HG02798 (cell line): Measurements from ENCODE around the gene KLHDC1.
"Not testable (repeated sequence)": the region's sequence is repeated elsewhere in the genome, so short reads cannot be mapped to it uniquely, and the experiment has no call there.

Experiments
- ATAC-seq: cut with Tn5 transposase; IDR thresholded peaks from one replicate; pipeline ENCODE4 v1.9.1; 2021; ENCODE audit warnings: mild to moderate bottlenecking; ENCODE audit not compliant: unreplicated experiment, poor library complexity

KLHDC1 gene

GRCh38 chr14:49692811-49693734 is at the start of gene KLHDC1:
TSS of gene KLHDC1 (plus strand) at chr14:49693120. CDS start at chr14:49693195, 75 bp downstream.
- ATAC-seq: peak; percentile 74

- ATAC-seq: no peak
Measured at GRCh38 chr14:49653508-49653907, 39.4 kb upstream of the KLHDC1 start.

GRCh38 chr14:49654511-49654910 is 38.4 kb upstream of the KLHDC1 start:
- ATAC-seq: no peak

- not testable (repeated sequence) for ATAC-seq
Measured at GRCh38 chr14:49657500-49657899, 35.4 kb upstream of the KLHDC1 start.

GRCh38 chr14:49659526-49660455 is 33.1 kb upstream of the KLHDC1 start:
- no peak for ATAC-seq

GRCh38 chr14:49670475-49670874 is 22.4 kb upstream of the KLHDC1 start:
- ATAC-seq: no peak

GRCh38 chr14:49673586-49673985 is 19.3 kb upstream of the KLHDC1 start:
- ATAC-seq: no peak

- ATAC-seq: no peak
Measured at GRCh38 chr14:49677643-49678042, 15.3 kb upstream of the KLHDC1 start.

- ATAC-seq: no peak
Measured at GRCh38 chr14:49679271-49679670, 13.6 kb upstream of the KLHDC1 start.

- no peak for ATAC-seq
Measured at GRCh38 chr14:49686425-49686824, 6.5 kb upstream of the KLHDC1 start.

- peak; percentile 88 for ATAC-seq
Measured at GRCh38 chr14:49687942-49688700, 4.8 kb upstream of the KLHDC1 start, which contains the start of gene POLE2. TSS of gene POLE2 (minus strand) at chr14:49688214. CDS start at chr14:49688203, 11 bp downstream.

- ATAC-seq: no peak
Measured at GRCh38 chr14:49688701-49689030, 4.3 kb upstream of the KLHDC1 start.

GRCh38 chr14:49691031-49691430 is 1.9 kb upstream of the KLHDC1 start:
- ATAC-seq: no peak

- no peak for ATAC-seq
Measured at GRCh38 chr14:49692193-49692757, 645 bp upstream of the KLHDC1 start.

- ATAC-seq: not testable (repeated sequence)
Measured at GRCh38 chr14:49693735-49694124, 810 bp downstream of the KLHDC1 start.

- no peak for ATAC-seq
Measured at GRCh38 chr14:49702725-49703124, 9.8 kb downstream of the KLHDC1 start.

GRCh38 chr14:49703965-49704364 is 11.0 kb downstream of the KLHDC1 start:
- no peak for ATAC-seq

- not testable (repeated sequence) for ATAC-seq
Measured at GRCh38 chr14:49704471-49704870, 11.6 kb downstream of the KLHDC1 start.

- not testable (repeated sequence) for ATAC-seq
Measured at GRCh38 chr14:49710993-49711392, 18.1 kb downstream of the KLHDC1 start.

GRCh38 chr14:49720744-49721143 is 27.8 kb downstream of the KLHDC1 start:
- no peak for ATAC-seq
